HTR-8/SVneo (cell line): ENCODE results near the gene SPEM3.
"Not testable (repeated sequence)": the region's sequence is repeated elsewhere in the genome, so short reads cannot be mapped to it uniquely, and the experiment has no call there.

Experiments used
- DNase-seq: peaks from one replicate; pipeline ENCODE4 v3.0.0; 2011; ENCODE audit warnings: low spot score, mixed read lengths; ENCODE audit not compliant: insufficient read length
- FAIRE-seq: peaks from 2 replicates; lab custom pipeline; 2011; peaks lifted over from hg19 to GRCh38; lab: Jason Lieb, UNC

SPEM3 gene

DNA sequence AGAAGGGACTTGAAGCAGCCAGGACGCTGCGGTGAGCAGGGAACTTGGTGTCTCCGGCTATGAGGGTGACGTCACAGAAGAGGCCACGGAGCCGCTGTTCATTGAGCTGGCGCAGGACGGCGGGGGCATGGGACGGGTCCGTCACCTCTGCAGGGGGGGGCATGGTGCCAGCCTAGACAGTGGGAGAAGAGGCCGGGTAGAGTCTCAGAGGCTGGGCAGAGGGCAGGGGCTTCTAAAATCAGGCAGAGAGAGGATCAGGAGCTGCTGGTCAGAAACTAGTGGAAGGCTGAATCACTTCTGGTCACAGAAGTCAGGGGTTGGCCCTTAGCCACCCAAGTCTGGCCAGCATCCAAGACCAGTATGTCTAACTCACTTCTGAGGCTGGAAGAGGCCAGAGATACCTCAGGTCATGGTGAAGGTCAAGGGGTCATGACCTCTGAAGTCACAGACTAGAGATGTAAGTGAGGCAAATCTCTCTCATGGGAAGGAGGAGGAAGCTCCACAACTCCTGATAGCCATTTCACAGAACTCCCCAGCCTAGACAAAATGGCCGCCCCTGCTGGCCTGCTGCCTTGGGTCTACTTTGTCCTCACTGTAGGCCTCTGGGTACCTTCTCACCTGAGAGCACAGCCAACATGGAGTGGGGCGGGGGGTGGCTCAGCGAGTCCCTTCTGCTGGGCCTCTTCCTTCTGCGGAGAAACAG is 38.1 kb downstream of the SPEM3 start:
- FAIRE-seq, result no peak
- no peak for DNase-seq

DNA sequence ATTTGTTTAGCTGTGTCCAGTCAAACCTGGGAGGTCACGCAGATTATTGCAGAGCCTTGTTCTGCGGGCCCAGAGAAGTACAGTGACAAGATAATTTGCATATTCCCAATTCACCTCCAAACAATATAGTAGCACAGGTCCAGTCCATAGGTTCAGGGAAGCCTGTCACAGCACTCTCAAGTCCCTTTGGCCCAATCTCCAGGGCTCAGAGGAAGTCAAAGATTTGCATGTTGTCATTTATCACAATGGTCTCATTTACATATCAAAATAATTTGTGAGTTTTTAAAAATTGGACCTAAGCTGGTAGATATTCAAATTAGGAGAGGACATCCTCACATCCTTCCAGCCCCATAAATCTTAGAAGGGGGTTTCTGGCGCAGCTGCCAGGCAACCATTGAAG is 38.8 kb downstream of the SPEM3 start:
- FAIRE-seq, result no peak
- no peak for DNase-seq

DNA sequence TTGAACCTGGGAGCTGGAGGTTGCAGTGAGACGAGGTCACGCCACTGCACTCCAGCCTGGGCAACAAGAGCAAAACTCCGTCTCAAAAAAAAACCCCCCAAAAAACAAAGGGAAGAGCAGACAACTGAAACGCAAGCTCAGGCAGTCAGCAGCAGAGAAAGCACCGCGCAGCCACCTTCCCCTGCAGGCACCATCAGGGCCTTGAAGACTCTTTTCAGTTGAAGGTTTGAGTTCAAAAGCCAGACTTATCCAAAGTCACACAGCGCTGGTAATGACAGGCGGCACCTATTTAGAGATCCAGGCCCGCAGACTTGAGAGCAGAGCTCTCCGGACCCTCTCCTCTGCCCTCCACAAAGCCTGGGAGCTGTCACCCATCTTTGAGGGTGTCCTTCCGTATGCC is 39.6 kb downstream of the SPEM3 start:
- FAIRE-seq, result no peak
- DNase-seq, result no peak

DNA sequence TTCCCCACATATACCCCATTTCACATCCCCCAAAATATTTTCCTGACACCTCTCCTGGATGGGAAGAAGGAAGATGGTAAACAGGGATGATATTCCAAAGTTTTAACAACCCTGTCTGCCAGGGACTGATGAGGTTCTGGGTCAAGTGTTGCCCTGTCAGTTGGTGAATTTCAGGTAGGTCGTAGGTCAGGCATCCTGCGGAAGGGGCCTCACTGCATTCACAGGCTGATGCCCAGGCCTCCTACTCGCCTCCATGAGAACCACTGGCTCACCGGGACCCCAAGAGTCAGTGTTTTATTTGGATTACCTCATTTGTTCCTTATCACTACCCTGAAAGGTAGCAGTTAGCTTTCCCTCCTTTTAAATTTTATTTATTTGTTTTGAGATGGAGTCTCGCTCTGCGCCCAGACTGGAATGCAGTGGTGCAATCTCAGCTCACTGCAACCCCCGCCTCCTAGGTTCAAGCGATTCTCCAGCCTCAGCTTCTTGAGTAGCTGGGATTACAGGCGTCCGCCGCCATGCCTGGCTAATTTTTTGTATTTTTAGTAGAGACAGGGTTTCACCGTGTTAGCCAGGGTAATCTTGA is 40.2 kb downstream of the SPEM3 start:
- no peak for DNase-seq
- no peak for FAIRE-seq

DNA sequence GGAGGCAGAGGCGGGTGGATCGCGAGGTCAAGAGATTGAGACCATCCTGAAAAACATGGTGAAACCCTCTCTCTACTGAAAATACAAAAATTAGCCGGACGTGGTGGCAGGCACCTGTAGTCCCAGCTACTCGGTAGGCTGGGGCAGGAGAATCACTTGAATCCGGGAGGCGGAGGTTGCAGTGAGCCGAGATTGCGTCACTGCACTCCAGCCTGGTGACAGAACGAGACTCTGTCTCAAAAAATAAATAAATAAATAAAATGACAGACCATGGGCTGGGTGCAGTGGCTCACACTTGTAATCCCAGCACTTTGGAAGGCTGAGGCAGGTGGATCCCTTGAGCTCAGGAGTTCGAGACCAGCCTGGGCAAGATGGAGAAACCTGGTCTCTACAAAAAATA is 41.2 kb downstream of the SPEM3 start:
- DNase-seq, FAIRE-seq: not testable (repeated sequence)

DNA sequence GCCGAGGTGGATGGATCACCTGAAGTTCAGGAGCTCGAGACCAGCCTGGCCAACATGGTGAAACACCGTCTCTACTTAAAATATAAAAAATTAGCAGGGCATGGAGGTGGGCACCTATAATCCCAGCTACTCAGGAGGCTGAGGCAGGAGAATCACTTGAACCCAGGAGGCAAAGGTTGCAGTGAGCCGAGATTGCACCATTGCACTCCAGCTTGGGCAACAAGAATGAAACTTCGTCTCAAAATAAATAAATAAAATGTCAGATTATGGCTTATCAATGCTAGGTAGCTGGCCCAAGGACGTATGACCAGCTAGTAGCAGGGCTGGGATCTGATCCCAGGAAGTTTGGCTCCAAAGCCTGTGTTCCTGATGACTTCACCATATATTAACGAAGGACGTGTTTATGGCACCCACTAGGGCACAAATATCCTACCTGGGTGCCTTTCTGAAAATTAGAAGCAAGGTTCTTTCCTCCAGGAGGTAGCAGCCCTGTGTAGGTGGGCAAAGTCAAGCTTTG is 41.9 kb downstream of the SPEM3 start:
- FAIRE-seq, DNase-seq: not testable (repeated sequence)

DNA sequence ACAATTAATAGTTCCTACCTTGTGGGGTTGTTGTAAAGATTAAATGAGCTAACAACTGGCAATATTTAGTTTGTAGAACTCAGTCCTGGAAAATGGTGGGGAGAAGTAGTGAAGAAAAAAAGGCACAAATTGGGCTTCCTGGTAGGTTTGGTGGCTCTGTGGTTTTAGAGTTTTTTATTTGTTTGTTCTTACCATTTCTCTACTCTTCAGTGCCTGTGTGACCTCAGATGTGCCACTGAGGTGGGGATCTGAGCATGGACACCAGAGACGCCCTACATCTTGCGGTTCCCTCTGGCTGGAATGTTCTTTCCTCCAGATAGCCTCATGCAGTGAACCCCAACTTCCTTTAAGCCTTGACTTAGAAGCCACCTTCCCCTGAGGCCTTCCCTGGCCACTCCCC is 43.1 kb downstream of the SPEM3 start:
- FAIRE-seq, result no peak
- no peak for DNase-seq

DNA sequence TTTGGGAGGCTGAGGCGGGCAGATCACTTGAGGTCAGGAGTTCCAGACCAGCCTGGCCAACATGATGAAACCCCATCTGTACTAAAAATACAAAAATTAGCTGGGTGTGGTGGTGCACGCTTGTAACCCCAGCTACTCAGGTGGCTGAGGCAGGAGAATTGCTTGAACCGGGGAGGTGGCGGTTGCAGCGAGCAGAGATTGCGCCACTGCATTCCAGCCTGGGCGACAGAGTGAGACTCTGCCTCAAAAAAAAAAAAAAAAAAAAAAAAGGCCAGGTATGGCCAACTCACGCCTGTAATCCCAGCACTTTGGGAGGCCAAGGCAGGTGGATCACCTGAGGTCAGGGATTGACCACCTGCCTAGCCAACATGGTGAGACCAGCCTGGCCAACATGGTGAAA is 46.1 kb downstream of the SPEM3 start:
- not testable (repeated sequence) for FAIRE-seq, DNase-seq

DNA sequence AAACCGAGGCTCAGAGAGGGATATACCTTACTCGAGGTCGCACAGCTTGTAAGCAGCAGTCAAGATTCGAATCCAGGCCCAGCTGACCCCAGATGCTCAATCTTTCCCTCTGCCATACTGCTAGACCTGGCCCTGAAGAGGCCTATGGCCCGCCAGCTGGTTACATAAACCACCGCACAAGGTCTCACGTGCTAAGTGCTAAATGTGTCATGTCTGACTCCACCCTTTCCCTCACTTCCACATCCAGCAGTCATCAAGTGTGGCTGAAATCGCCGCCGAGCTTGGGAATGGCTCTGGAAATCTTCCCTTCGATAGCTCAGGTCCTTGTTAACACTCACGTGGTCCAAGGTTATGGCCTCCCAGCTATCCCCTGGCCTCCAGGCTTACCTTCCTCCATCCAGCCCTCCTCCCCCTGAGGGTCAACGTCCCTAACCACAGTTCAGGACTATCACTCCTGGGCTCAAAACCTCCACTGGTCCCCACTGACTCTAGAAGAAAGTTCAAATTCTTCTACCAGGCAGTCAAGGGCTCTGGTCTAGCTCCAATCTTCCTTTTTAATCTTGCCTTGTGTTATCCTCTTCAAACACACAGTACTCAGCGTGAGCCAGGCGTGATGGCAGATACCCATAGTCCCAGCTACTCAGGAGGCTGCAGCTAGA is 47.2 kb downstream of the SPEM3 start:
- no peak for FAIRE-seq
- no peak for DNase-seq

DNA sequence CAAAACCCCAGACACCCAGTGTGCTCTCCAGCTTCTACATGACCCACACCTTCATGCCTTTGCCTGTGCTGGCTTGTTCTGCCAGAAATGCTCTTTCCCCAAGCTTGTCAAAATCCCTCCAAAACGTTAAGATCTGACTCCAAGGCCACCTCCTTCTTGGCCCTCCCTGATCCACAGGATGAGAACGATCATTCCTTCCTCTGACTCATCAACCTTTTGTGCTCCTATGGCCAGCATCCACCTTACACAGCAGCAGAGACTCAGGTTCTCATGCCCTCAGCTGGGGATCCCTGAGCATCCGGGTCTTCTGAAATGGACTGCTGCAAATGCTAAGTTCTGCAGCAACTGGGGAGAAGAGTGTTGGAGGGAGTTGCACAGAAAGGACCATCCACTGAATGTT is 47.8 kb downstream of the SPEM3 start:
- FAIRE-seq (peak; percentile 60), DNase-seq (peak; percentile 47)

DNA sequence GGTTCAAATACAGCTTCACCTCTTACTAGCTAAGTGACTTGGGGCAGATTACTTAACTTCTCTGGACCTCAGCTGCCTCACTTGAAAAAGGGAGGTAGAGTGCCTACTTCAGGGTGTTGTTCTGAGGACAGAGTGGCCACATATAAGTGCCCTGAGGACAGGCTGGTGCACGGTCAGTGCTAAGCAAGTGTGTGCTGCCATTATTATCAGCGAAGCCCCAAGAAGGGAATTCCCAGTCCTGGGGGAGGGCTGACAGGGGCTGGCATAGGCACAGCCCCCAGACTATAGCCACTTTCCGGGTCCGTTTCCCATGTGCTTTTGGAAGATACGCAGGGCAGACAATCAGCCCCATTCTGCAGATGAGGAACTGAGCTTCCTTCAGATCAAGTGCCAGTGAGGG is 48.3 kb downstream of the SPEM3 start:
- FAIRE-seq (no peak), DNase-seq (no peak)

DNA sequence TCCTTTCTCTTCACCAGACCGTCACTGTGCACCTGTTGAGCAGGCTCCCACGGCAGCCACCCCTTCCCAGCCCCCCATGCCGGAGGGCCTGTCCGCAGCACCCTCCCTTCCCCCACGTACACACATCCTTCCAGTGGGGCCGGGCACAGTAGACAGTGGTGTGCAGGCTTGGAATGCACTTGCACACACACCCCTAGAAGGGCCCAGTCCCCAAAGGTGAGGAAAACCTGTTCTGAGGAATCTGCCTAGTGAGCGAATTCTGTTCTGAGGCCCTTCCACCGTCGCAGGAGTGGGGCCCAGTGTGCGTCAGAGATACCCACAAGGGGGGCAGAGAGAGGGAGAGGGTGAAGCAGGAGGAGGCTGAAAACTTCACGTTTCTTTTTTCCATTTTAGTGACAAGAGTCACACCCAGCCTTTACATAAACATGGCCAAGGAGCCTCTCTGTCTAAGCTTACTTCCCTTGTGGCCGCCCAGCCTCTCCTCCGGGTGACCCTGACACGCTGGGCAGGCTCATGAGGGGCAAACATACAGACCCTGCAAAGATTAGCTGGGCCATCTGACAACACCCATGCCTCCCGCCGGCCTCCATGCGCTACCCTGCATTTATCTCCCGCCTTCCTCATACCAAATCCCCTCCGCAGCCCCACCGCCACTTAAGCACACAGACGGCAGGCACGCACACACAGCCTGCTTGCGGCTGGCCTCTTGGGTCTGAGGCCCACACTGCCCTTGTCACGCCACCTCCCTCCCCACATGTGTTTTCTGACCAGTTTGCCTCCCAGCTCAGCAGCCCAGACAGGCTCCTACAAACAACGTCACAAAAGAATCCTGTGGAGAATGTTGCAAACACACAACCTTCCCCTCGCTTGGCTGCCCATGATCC is 49.0 kb downstream of the SPEM3 start:
- DNase-seq, result no peak
- FAIRE-seq, result no peak

DNA sequence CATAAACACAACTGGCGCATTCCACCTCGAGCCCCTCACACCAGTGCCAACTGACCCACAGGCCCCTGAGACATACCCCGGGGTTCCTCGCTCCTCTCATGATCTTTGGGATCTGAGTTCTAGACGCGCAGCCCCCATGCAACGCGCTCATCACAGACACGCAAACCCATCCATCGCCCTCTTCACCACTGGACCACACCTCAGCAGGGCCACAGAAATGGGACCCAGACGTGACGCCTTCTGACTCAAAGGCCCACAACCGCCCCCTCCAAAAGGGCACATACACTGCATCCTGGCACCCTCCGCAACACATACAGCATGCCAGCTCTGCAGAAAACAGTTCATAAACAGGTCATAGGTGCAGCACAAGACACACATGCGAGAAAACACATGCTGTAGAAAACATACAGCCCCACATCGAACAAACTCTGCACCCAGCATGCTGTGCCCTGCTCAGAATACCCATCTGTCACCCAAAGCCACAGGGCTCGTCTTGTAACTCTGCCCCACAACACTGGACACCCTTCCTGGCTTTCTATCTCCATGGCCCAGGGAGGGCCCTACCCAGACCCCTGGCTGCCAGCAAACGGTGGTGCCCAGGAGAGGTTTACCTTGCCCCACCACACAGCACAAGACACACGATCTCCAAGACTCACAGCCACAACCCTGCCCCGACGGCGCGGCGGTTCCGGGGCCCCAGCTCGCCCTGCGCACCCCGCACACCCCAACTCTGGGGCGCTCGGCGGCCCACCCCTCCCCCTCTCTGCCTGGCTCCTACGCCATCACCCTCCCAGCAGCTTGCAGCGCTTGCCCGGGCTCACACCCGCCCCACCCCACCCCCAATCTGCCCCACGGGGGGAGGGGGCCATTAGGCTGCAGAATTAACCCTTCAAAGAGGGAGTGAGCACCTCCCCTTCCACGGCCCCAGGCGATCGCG is 49.9 kb downstream of the SPEM3 start:
- FAIRE-seq, result no peak

DNA sequence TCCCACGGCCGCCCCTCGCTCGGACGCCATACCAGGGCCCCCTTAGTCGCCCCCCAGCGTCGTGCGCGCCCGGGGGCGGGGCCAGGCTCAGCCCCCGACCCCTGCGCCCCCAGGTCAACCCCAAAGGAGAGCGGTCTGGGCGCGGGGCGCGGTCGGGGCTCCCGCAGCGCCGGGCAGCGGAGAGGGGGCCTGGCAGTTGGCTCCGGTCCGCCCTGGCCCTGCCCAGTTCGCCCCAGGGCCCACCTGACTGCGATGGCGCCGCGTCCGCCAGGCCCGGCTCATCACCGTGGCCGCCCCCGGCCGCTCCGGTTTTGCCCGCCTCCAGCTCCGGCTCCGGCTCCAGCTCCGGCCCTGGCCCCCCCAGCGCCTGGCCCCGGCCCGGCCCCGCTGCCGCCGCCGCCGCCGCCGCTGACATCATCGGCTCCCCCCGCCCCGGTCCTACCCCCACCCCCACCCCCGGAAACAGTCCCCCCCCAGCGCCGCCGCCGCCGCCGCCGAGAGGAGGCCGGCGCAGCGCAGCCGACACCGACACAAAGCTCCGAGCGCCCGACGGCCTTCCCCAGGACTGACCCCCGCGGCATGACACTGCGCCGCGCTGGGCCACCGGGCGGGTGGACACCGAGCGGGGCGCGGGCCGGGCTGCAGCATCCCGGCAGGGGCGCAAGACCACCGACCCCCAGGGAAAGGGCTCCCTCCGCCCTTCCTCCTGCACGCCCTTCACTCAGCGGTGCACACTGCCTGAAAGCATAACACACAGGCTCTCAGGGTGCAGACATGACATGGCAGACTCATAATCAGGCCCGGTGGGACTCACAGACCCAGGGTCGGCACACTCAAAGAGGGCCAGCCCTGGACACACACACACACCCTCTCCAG is 50.8 kb downstream of the SPEM3 start, which contains the start of gene ZBTB4:
Gene ZBTB4, minus strand, starts transcription at position 419 of the 876 bp plus-strand sequence. CDS start 12,830 bp downstream, outside the sequence.
- DNase-seq (peak; percentile 65), FAIRE-seq (peak; percentile 9)

More for the DNA sequence above, 49.9 kb downstream of the SPEM3 start:
- DNase-seq, result peak; percentile 67

DNA sequence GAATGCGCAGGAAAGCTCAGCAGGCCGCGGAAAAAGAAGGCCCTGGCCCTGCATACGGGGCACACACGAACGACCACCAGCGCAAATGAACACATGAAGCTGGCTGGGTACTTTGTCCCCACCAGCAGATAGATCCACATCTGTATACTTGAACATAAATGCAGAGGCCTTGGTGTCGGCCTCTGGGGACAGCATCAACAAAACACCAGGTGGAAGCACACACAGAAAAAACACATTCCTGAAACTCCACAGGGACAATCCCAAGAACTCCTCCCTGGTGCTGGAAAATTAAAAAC is 51.4 kb downstream of the SPEM3 start:
- no peak for FAIRE-seq
- DNase-seq, result no peak

DNA sequence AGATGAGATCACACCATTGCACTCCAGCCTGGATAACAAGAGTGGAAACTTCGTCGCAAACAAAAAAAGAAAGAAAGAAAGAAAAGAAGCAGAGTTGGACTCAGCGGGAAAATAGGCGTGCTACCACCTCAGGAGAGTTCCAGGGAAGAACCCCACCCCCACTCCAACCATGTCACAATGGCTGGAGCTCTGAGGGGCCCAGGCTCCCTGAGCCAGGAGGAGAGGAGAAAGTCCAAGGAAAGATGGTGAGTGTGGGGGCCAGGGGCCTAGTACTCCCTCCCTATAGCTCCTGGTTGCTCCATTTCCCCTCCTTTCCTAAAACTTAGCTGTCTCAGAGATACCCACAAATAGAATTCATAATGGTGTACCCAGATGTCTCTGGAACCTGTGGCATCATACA is 52.6 kb downstream of the SPEM3 start, which contains the start of gene SLC35G6:
Gene SLC35G6, plus strand, starts transcription at position 172 of the 400 bp plus-strand sequence. Its CDS starts 71 bp downstream, at position 243.
- DNase-seq, FAIRE-seq: not testable (repeated sequence)

DNA sequence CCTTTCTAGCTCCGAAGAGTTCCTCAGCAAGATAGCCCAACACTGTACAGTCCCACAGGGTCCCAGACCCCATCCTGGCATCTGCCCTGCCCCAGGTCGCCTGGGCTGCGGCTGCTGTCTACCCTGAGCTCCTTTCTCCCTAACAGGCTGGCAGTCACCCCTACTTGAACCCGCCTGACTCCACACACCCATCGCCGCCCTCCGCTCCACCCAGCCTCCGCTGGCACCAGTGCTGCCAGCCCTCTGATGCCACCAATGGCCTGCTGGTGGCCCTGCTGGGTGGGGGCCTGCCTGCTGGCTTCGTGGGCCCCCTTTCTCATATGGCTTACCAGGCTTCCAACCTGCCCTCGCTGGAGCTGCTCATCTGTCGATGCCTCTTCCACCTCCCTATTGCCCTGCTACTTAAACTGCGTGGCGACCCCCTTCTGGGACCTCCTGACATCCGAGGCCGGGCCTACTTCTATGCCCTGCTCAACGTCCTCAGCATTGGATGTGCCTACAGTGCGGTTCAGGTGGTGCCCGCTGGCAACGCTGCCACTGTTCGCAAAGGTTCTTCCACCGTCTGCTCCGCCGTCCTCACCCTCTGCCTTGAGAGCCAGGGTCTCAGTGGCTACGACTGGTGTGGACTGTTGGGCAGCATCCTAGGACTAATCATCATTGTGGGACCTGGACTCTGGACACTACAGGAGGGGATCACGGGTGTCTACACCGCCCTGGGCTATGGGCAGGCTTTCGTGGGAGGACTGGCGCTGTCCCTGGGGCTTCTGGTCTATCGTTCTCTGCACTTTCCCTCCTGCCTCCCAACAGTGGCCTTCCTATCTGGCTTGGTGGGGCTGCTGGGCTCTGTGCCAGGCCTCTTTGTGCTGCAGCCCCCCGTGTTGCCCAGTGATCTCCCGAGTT is 53.4 kb downstream of the SPEM3 start:
- DNase-seq, FAIRE-seq: not testable (repeated sequence)
